ENCODE results near the gene UBN1. TPM values are rescaled to one million over a fixed set of nuclear protein-coding genes. Genes with fewer than 3 reads are reported as not detected.

Gene UBN1
- total and polyA plus RNA-seq, 2 of the 13 experiments (the other 11 are each of a cell fraction or from before 2014, with no cell fraction given) = 10.6 to 23.5 TPM

GRCh38 chr16:4802659-4803287 lies 44.5 kb upstream of the UBN1 start (continued):
- TF ChIP-seq E2F5 (CRISPR knock-in tag; conservative IDR thresholded peaks at IDR 0.05) = no peak; the same call in 1 of the 2 replicates
- TF ChIP-seq TAF1 (CRISPR knock-in tag; IDR thresholded peaks at IDR 0.05) = peak; percentile 46; the same call in 1 of the 2 replicates
- TF ChIP-seq PLSCR1 (CRISPR knock-in tag; IDR thresholded peaks at IDR 0.05; ENCODE audit: borderline replicate concordance) = no peak
- no peak for TF ChIP-seq ZNF503 (CRISPR knock-in tag; IDR thresholded peaks at IDR 0.05)
- TF ChIP-seq IKZF1 (IDR thresholded peaks at IDR 0.05) = no peak
- TF ChIP-seq ZNF619 (CRISPR knock-in tag; IDR thresholded peaks at IDR 0.05) = no peak
- TF ChIP-seq RNF219 (CRISPR knock-in tag; IDR thresholded peaks at IDR 0.05) = no peak
- TF ChIP-seq SP4 (CRISPR knock-in tag; IDR thresholded peaks at IDR 0.05) = peak; percentile 85
- peak; percentile 27; the same call in 1 of the 2 replicates for TF ChIP-seq ZSCAN9 (CRISPR knock-in tag; IDR thresholded peaks at IDR 0.05; ENCODE audit: borderline replicate concordance)
- TF ChIP-seq HHEX (CRISPR knock-in tag; IDR thresholded peaks at IDR 0.05) = no peak
- no peak for TF ChIP-seq HIC2 (CRISPR knock-in tag; IDR thresholded peaks at IDR 0.05; ENCODE audit: low read depth)
- 0 out of 2 replicates have a peak, but pooled peaks have one; percentile 35 for TF ChIP-seq ELF3 (CRISPR knock-in tag; IDR thresholded peaks at IDR 0.05)
- TF ChIP-seq ZNF460 (CRISPR knock-in tag; IDR thresholded peaks at IDR 0.05; ENCODE audit: borderline replicate concordance) = no peak
- TF ChIP-seq ZNF580 (CRISPR knock-in tag; IDR thresholded peaks at IDR 0.05; ENCODE audit: borderline replicate concordance, low read depth) = no peak
- TF ChIP-seq ZXDC (CRISPR knock-in tag; IDR thresholded peaks at IDR 0.05) = no peak
- TF ChIP-seq KDM4B (CRISPR knock-in tag; IDR thresholded peaks at IDR 0.05) = no peak
- TF ChIP-seq ZBTB8A (CRISPR knock-in tag; IDR thresholded peaks at IDR 0.05; ENCODE audit: borderline replicate concordance, low read depth) = peak; percentile 79; the same call in 1 of the 2 replicates
- TF ChIP-seq TBL1XR1 (IDR thresholded peaks at IDR 0.05; ENCODE audit: borderline replicate concordance, low read length, partially characterized antibody) = no peak
- no peak for TF ChIP-seq SMC3 (IDR thresholded peaks at IDR 0.05; ENCODE audit: low read length)

Data from HepG2 (cell line).